Measurements from ENCODE around the gene CROCC2.

DNA sequence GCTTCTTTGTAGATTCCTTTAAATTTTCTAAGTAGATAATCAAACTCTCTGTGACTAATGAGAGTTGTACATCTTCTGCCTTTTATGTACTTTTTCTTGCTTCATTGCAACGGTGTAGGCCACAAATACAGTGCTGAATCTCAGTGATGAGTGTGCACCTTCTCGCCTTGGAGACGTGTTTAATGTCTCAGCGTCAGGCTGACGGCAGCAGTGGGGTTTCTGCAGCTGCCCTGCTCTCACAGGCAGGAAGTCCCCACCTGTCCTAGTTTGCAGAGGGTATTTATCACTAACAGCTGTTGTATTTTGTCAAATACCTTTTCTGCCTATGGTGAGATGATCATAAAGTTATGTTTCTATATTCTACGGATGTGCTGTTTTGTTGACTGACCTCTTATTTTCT lies 24.2 kb upstream of the CROCC2 start:
- TF ChIP-seq, protein P1, sequence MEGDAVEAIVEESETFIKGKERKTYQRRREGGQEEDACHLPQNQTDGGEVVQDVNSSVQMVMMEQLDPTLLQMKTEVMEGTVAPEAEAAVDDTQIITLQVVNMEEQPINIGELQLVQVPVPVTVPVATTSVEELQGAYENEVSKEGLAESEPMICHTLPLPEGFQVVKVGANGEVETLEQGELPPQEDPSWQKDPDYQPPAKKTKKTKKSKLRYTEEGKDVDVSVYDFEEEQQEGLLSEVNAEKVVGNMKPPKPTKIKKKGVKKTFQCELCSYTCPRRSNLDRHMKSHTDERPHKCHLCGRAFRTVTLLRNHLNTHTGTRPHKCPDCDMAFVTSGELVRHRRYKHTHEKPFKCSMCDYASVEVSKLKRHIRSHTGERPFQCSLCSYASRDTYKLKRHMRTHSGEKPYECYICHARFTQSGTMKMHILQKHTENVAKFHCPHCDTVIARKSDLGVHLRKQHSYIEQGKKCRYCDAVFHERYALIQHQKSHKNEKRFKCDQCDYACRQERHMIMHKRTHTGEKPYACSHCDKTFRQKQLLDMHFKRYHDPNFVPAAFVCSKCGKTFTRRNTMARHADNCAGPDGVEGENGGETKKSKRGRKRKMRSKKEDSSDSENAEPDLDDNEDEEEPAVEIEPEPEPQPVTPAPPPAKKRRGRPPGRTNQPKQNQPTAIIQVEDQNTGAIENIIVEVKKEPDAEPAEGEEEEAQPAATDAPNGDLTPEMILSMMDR (IDR thresholded peaks at IDR 0.05; ENCODE audit: borderline replicate concordance, extremely low read depth, low read length, poor library complexity, severe bottlenecking) = no peak
- TF ChIP-seq EZH2 (IDR thresholded peaks at IDR 0.05; ENCODE audit: borderline replicate concordance, low read depth, low read length, severe bottlenecking) = no peak

Data from DND-41 (cell line).